Caco-2 (cell line): Measurements from ENCODE around the gene ZNRD2. TPM values are rescaled to one million over a fixed set of nuclear protein-coding genes. Genes with fewer than 3 reads are reported as not detected.
A peak's percentile ranks its signal among the peaks of the same experiment; 100 is the strongest.

Experiments used
- BruUV-seq: library from RNA; stranded (reverse); fragments of 400-500 nt; replicated peaks from 2 replicates; lab custom pipeline; 2021; lab: Mats Ljungman, UMichigan
- CTCF ChIA-PET: fragments of 300-600 bp; sonication (Branson Sonifier 250); formaldehyde crosslinking; loops from one replicate; lab custom pipeline; 2022; ENCODE audit warnings: antibody characterized with exemption; lab: Charles Lee
- POLR2A ChIA-PET: fragments of 300-600 bp; sonication (Branson Sonifier 250); formaldehyde crosslinking; loops from one replicate; lab custom pipeline; 2022; ENCODE audit warnings: antibody characterized with exemption; lab: Charles Lee
- DNase-seq, 2 experiments: peaks; one replicate each; pipeline versions ENCODE4 v3.0.0 to v3.0.0-alpha.2; 2020 to 2022
- H3K27me3 ChIP-seq: replicated peaks from 2 replicates; pipeline ENCODE4 v1.6.0; 2011; ENCODE audit warnings: low read length; ENCODE audit not compliant: control insufficient read depth, insufficient read depth
- H3K36me3 ChIP-seq: 2 replicates; pipeline ENCODE4 v1.5.1; 2011; ENCODE audit warnings: low read length; ENCODE audit not compliant: control insufficient read depth, insufficient read depth
- H3K4me1 ChIP-seq: fragments of 250-450 bp; sonication (Bioruptor Pico); 2 replicates; pipeline ENCODE4 v1.5.1; 2020; ENCODE audit warnings: mild to moderate bottlenecking
- H3K4me3 ChIP-seq: 2 replicates; pipeline ENCODE4 v1.5.1; 2011; ENCODE audit warnings: low read depth, mild to moderate bottlenecking, control low read depth, low read length
- H3K9me3 ChIP-seq: fragments of 250-450 bp; sonication (Bioruptor Pico); 2 replicates; pipeline ENCODE4 v1.5.1; 2020; ENCODE audit warnings: mild to moderate bottlenecking, moderate library complexity
- H3K27ac Mint-ChIP-seq: one replicate; pipeline ENCODE4 v1.8.0; 2022; ENCODE audit warnings: mixed read lengths; ENCODE audit not compliant: unreplicated experiment
- H3K27me3 Mint-ChIP-seq: one replicate; pipeline ENCODE4 v1.8.0; 2022; ENCODE audit warnings: mixed read lengths; ENCODE audit not compliant: insufficient read depth, unreplicated experiment
- H3K36me3 Mint-ChIP-seq: one replicate; pipeline ENCODE4 v1.8.0; 2022; ENCODE audit warnings: mild to moderate bottlenecking, mixed read lengths; ENCODE audit not compliant: insufficient read depth, unreplicated experiment
- H3K4me1 Mint-ChIP-seq: one replicate; pipeline ENCODE4 v1.8.0; 2022; ENCODE audit warnings: low read depth, mixed read lengths; ENCODE audit not compliant: unreplicated experiment
- H3K4me3 Mint-ChIP-seq: one replicate; pipeline ENCODE4 v1.8.0; 2022; ENCODE audit warnings: mild to moderate bottlenecking, moderate library complexity, mixed read lengths; ENCODE audit not compliant: unreplicated experiment
- H3K9me3 Mint-ChIP-seq: one replicate; pipeline ENCODE4 v1.8.0; 2022; ENCODE audit warnings: mixed read lengths; ENCODE audit not compliant: unreplicated experiment
- CTCF ChIP-seq, 2 experiments: fragments of 200-600 bp in 1 of 2; IDR thresholded peaks; 1 replicate in 1 of 2; 2 replicates in 1 of 2; pipeline versions ENCODE4 v1.5.1 to v1.8.0; 2011 to 2022; ENCODE audit warnings: antibody characterized with exemption in 1 of 2, control low read depth in 1 of 2, inconsistent platforms in 1 of 2, low read depth in 1 of 2, low read length in 1 of 2, mild to moderate bottlenecking in 1 of 2, moderate library complexity in 1 of 2; ENCODE audit not compliant: insufficient read depth in 1 of 2, severe bottlenecking in 1 of 2, unreplicated experiment in 1 of 2
- intact Hi-C: fragments of 100-400 bp; cut with micrococcal nuclease; formaldehyde crosslinking; loops from one replicate; pipeline ENCODE4 v1.10.0; 2022; ENCODE audit not compliant: unreplicated experiment
- total RNA-seq: library from RNA; stranded (reverse); gene quantifications from 2 replicates; pipeline ENCODE4 v1.2.3, GENCODE V29; 2022

The ZNRD2 gene
- total RNA-seq, 1 experiment from 2014 or later: 53.9 TPM

- TF ChIP-seq CTCF (IDR thresholded peaks at IDR 0.05; ENCODE audit: insufficient read depth in 1 of 2, low read depth in 1 of 2, low read length in 1 of 2, severe bottlenecking in 1 of 2, unreplicated experiment in 1 of 2): no peak
- no peak overlapping the region for H3K4me3 ChIP-seq
- H3K4me1 Mint-ChIP-seq: peaks cover 27% of the 10 kb centered on the region
- BruUV-seq: no TSS peak
- no peaks in the 10 kb centered on the region for H3K27me3 Mint-ChIP-seq
- DNase-seq: peak in 1 of 2 experiments; percentile 50
- peak overlapping the region; percentile 20 for H3K4me3 Mint-ChIP-seq
- H3K27ac Mint-ChIP-seq: peak overlapping the region; percentile 61
- H3K9me3 ChIP-seq: no peaks in the 10 kb centered on the region
- POLR2A ChIA-PET: interaction anchor here (0.6 to 1.0 kb wide), 2 partner anchors 9 to 10 kb away, joined by 3 read pairs; partner anchors contain the start of gene ZNRD2
- intact Hi-C loops: no loop called here
- no peaks in the 10 kb centered on the region for H3K36me3 ChIP-seq
- CTCF ChIA-PET: interaction anchor here (0.9 to 1.5 kb wide), 3 partner anchors 9 to 36 kb away, joined by 3 to 11 read pairs (median 4); partner anchors contain the start of genes FAM89B, SCYL1 and ZNRD2
- H3K27me3 ChIP-seq: no peaks in the 10 kb centered on the region
- peaks cover 45% of the 10 kb centered on the region for H3K4me1 ChIP-seq
- peaks cover 12% of the 10 kb centered on the region for H3K36me3 Mint-ChIP-seq
- H3K9me3 Mint-ChIP-seq: no peaks in the 10 kb centered on the region
Observed at GRCh38 chr11:65560555-65561418, 9.5 kb upstream of the ZNRD2 start.

GRCh38 chr11:65562020-65562419, 8.3 kb upstream of the ZNRD2 start:
- intact Hi-C loops: no loop called here
- H3K4me1 ChIP-seq: peaks cover 32% of the 10 kb centered on the region
- no peaks in the 10 kb centered on the region for H3K27me3 Mint-ChIP-seq

More at GRCh38 chr11:65562020-65562419, 8.3 kb upstream of the ZNRD2 start:
- Mint-ChIP-seq H3K27ac (no peak overlapping the region), H3K36me3 (peaks cover 10% of the 10 kb centered on the region), H3K4me3 (no peak overlapping the region), H3K4me1 (peaks cover 20% of the 10 kb centered on the region), H3K9me3 (no peaks in the 10 kb centered on the region)
- TF ChIP-seq CTCF (IDR thresholded peaks at IDR 0.05; ENCODE audit: insufficient read depth in 1 of 2, low read depth in 1 of 2, low read length in 1 of 2, severe bottlenecking in 1 of 2, unreplicated experiment in 1 of 2): no peak
- no TSS peak for BruUV-seq
- H3K4me3 ChIP-seq: no peak overlapping the region
- no peaks in the 10 kb centered on the region for H3K27me3 ChIP-seq
- peaks cover 1% of the 10 kb centered on the region; the same call in 1 of the 2 replicates for H3K36me3 ChIP-seq
- DNase-seq: no peak
- CTCF ChIA-PET: interaction anchor here (0.6 to 1.5 kb wide), 3 partner anchors 11 to 720 kb away, joined by 3 to 11 read pairs (median 9); partner anchors contain the start of gene FAM89B
- H3K9me3 ChIP-seq: no peaks in the 10 kb centered on the region
- POLR2A ChIA-PET: interaction anchor here (0.5 to 1.0 kb wide), 2 partner anchors 8 to 37 kb away, joined by 3 to 7 read pairs; partner anchors contain the start of genes SCYL1 and ZNRD2
